Body of pancreas (tissue), 4 donors: ENCODE data around the gene SEC24D.

ENCODE experiments used
- POLR2A ChIP-seq, 3 donors: fragments of 450-650 bp; IDR thresholded peaks; one replicate each; pipeline ENCODE4 v1.6.1; 2016; ENCODE audit warnings: antibody characterized with exemption in 3 of 3, mild to moderate bottlenecking in 2 of 3
- TF ChIP-seq, protein P1 (sequence below), 7 experiments: fragments of 450-650 bp in 4 of 7; fragments of 200-600 bp in 3 of 7; sonication (generic) in 3 of 7; IDR thresholded peaks; one replicate each; pipeline ENCODE4 v1.5.1; 2016 to 2019; ENCODE audit warnings: antibody characterized with exemption in 7 of 7

GRCh38 chr4:118769161-118769560 is 66.8 kb downstream of the SEC24D start:
- TF ChIP-seq, protein P1, sequence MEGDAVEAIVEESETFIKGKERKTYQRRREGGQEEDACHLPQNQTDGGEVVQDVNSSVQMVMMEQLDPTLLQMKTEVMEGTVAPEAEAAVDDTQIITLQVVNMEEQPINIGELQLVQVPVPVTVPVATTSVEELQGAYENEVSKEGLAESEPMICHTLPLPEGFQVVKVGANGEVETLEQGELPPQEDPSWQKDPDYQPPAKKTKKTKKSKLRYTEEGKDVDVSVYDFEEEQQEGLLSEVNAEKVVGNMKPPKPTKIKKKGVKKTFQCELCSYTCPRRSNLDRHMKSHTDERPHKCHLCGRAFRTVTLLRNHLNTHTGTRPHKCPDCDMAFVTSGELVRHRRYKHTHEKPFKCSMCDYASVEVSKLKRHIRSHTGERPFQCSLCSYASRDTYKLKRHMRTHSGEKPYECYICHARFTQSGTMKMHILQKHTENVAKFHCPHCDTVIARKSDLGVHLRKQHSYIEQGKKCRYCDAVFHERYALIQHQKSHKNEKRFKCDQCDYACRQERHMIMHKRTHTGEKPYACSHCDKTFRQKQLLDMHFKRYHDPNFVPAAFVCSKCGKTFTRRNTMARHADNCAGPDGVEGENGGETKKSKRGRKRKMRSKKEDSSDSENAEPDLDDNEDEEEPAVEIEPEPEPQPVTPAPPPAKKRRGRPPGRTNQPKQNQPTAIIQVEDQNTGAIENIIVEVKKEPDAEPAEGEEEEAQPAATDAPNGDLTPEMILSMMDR (IDR thresholded peaks at IDR 0.05) = no peak
- no peak for TF ChIP-seq POLR2A (IDR thresholded peaks at IDR 0.05)
